ENCODE data around the gene ZGPAT.

DNA sequence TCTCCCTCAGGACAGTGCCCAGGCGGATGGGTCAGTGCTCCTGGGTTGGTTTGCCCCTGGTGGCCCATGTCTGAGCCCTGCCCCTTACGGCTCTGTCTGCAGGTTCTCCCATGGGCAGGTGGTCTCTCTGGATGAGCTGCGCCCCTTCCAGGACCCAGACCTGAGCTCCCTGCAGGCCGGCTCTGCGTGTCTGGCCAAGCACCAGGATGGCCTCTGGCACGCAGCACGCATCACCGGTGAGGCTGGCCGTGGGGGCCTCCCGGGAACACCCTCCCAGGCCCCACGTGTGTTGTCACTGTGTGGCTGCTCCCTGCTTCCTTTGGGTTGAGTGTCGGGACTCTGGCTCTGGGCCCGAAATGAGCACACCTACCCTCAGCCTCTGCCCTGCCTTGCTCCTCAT, 25.3 kb downstream of the ZGPAT start:
- TF ChIP-seq, protein P1, sequence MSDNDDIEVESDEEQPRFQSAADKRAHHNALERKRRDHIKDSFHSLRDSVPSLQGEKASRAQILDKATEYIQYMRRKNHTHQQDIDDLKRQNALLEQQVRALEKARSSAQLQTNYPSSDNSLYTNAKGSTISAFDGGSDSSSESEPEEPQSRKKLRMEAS (IDR thresholded peaks at IDR 0.05; ENCODE audit: low read depth, low read length), result no peak
- TF ChIP-seq, protein P2, sequence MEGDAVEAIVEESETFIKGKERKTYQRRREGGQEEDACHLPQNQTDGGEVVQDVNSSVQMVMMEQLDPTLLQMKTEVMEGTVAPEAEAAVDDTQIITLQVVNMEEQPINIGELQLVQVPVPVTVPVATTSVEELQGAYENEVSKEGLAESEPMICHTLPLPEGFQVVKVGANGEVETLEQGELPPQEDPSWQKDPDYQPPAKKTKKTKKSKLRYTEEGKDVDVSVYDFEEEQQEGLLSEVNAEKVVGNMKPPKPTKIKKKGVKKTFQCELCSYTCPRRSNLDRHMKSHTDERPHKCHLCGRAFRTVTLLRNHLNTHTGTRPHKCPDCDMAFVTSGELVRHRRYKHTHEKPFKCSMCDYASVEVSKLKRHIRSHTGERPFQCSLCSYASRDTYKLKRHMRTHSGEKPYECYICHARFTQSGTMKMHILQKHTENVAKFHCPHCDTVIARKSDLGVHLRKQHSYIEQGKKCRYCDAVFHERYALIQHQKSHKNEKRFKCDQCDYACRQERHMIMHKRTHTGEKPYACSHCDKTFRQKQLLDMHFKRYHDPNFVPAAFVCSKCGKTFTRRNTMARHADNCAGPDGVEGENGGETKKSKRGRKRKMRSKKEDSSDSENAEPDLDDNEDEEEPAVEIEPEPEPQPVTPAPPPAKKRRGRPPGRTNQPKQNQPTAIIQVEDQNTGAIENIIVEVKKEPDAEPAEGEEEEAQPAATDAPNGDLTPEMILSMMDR (IDR thresholded peaks at IDR 0.05; ENCODE audit: low read depth, low read length), result no peak
- TF ChIP-seq POLR2A (IDR thresholded peaks at IDR 0.05; ENCODE audit: extremely low read depth, insufficient read length) (no peak), MYC (IDR thresholded peaks at IDR 0.05; ENCODE audit: low read depth, low read length) (no peak)
